ENCODE data around the gene QRICH1. TPM values are rescaled to one million over a fixed set of nuclear protein-coding genes. Genes with fewer than 3 reads are reported as not detected.

Gene QRICH1
- polyA plus RNA-seq, 3 donors: 20.3 to 42.2 (median 22.0) TPM

DNA sequence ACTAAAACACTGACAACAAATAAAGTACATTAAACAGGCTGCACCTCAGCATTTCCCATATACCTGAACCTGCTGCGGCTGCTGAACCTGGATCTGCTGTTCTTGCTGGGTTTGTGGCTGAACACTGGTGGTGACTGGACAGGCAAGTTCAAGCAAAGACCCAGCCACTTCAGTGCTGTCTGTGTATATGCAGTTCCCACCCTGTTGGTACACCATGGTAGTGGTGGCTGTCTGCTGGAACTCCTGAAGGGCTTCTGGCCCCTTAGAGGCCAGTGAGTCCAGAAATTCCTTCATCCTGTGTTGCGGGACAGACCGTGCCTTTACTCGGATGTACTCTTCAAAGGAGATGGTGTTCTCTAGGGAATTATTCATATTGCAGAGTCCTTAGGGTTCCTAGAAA, 17.2 kb downstream of the QRICH1 start:
- WGBS, 3 donors: 75 to 89% (median 83%) methylated on average over 4 of the region's 4 CpGs
- H3K27ac ChIP-seq (ENCODE audit: low read depth, low read length): no peak overlapping the region

- WGBS, 3 donors: 90 to 97% (median 96%) methylated on average over 13 of the region's 13 CpGs
Measured at GRCh38 chr3:49076116-49076515, 17.8 kb downstream of the QRICH1 start.

DNA sequence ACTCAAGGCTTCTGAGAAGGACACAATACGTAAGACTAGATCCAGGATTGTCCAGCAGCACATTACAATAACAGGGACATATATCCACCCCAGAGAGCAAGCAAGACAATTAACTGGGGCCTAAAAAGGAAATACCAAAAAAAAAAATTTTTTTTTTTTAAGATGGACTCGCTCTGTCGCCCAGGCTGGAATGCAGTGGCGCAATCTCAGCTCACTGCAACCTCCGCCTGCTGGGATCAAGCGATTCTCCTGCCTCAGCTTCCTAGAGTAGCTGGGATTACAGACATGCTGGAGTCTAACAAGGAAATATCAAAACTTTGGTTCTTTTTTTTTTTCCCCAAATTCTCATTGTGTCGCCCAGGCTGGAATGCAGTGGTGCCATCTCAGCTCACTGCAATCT, 35.9 kb downstream of the QRICH1 start:
- H3K27ac ChIP-seq (ENCODE audit: low read depth, low read length): no peak overlapping the region
- WGBS, 3 donors: 74 to 90% (median 79%) methylated on average over 7 of the region's 7 CpGs

More at GRCh38 chr3:49076116-49076515, 17.8 kb downstream of the QRICH1 start:
- H3K27ac ChIP-seq (ENCODE audit: low read depth, low read length): no peak overlapping the region

DNA sequence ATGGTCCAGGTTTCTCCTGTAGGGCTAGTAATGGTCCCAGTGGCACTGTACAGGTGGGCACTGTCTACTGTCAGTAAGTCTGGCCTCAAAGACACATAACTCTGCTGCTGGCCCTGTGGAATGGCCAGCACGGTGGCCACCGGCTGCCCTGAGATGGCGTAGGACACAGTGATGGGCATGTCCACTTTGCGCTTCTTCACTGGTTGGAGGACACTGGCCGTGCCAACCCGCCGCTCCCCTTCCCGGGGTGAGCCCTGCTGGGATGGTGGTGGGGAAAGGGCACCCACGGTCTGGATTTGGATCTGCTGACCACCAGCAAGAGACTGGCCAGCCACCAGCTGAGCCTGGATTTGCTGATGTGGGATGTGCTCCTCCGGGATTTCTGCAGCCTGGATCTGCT, 36.6 kb downstream of the QRICH1 start:
- no peak overlapping the region for H3K27ac ChIP-seq (ENCODE audit: low read depth, low read length)
- 97 to 98% (median 98%) methylated on average over 10 of the region's 10 CpGs for WGBS, 3 donors

DNA sequence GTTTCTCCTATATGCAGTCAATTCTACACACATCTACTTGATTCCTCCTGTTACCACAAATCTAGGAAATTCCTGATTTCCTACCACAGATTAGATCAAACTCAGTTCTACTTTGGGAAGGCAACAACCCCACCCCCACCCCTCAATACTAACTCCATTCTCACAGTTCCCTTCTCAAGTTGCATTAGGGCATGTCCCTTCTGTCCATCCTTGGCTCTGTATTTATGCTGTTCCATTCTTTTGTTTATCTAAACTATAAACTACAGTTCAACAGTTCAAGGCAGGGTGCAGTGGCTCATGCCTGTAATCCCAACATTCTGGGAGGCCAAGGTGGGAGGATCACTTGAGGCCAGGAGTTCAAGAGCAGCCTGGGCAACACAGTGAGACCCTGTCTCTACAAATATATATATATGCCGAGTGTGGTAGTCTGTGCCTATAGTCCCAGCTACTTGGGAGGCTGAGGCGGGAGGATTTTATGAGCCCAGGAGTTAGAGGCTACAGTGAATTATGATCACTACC, 39.5 kb downstream of the QRICH1 start:
- 95 to 97% (median 96%) methylated on average over 2 of the region's 2 CpGs for WGBS, 3 donors
- no peak overlapping the region for H3K27ac ChIP-seq (ENCODE audit: low read depth, low read length)

DNA sequence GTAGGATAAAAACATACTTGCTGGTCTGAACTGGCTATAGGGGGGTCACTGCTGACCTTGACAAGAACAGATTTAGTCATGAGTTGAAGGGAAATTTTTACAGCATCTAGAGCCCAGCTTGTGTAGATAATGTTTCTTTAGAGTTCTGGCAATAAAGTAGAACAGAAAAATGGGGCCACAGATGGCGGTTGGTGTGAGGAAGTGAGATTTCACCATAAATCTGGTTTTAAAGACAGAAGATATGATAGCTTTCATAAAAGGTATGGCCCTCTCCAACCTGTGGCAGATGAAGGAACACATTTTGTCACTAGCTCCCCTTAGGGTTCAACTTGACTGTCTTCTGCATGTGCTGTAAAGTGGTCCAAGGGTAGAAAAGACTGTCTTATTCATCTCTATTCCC, 40.3 kb downstream of the QRICH1 start:
- 57 to 93% (median 81%) methylated on average over 1 of the region's 1 CpG for WGBS, 3 donors

DNA sequence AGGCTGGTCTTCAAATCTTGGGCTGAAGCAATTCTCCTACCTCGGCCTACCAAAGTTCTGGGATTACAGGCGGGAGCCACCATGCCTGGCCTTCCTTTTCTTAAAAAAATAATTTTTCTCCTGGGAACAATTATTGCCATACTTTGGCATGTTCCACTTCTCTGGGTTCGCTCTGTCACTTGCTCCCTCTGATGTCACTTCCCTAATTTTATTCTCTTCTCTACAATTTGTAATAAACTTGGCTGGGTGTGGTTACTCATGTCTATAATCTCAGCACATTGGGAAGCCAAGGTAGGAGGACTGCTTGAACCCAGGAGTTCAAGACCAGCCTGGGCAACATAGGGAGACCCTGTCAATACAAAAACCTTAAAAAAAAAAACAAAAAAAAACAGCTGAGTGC, 58.6 kb downstream of the QRICH1 start:
- H3K27ac ChIP-seq (ENCODE audit: low read depth, low read length): no peak overlapping the region
- WGBS, 3 donors: 69 to 90% (median 71%) methylated on average over 3 of the region's 3 CpGs

More for the DNA sequence above, 40.3 kb downstream of the QRICH1 start:
- no peak overlapping the region for H3K27ac ChIP-seq (ENCODE audit: low read depth, low read length)

GRCh38 chr3:49034650-49035049, 59.2 kb downstream of the QRICH1 start:
- H3K27ac ChIP-seq (ENCODE audit: low read depth, low read length): no peak overlapping the region
- 83 to 98% (median 88%) methylated on average over 2 of the region's 2 CpGs for WGBS, 3 donors

GRCh38 chr3:49032646-49033304, 61.1 kb downstream of the QRICH1 start:
- WGBS, 3 donors: 83 to 92% (median 83%) methylated on average over 6 of the region's 6 CpGs

GRCh38 chr3:49030321-49030720, 63.5 kb downstream of the QRICH1 start:
- no peak overlapping the region for H3K27ac ChIP-seq (ENCODE audit: low read depth, low read length)
- WGBS, 3 donors: 85 to 94% (median 92%) methylated on average over 6 of the region's 6 CpGs

More at GRCh38 chr3:49032646-49033304, 61.1 kb downstream of the QRICH1 start:
- H3K27ac ChIP-seq (ENCODE audit: low read depth, low read length): no peak overlapping the region

- 1 to 4% (median 2%) methylated on average over 7 of the region's 7 CpGs for WGBS, 3 donors
Measured at GRCh38 chr3:49029563-49029884, 64.3 kb downstream of the QRICH1 start.

GRCh38 chr3:49028673-49029562, 65.0 kb downstream of the QRICH1 start, which contains the start of gene IMPDH2:
IMPDH2 (minus strand) TSS chr3:49029398; CDS start chr3:49029350, 48 bp downstream.
- WGBS, 3 donors: 1 to 3% (median 2%) methylated on average over 55 of the region's 55 CpGs
- no peak within 1 kb of the TSS for H3K27ac ChIP-seq (ENCODE audit: low read depth, low read length)

More at GRCh38 chr3:49029563-49029884, 64.3 kb downstream of the QRICH1 start:
- H3K27ac ChIP-seq (ENCODE audit: low read depth, low read length): no peak overlapping the region

- 71 to 84% (median 80%) methylated on average over 4 of the region's 4 CpGs for WGBS, 3 donors
- H3K27ac ChIP-seq (ENCODE audit: low read depth, low read length): no peak overlapping the region
Measured at GRCh38 chr3:49028298-49028672, 65.6 kb downstream of the QRICH1 start.

GRCh38 chr3:49027634-49028033, 66.2 kb downstream of the QRICH1 start:
- H3K27ac ChIP-seq (ENCODE audit: low read depth, low read length): no peak overlapping the region
- 97 to 98% (median 98%) methylated on average over 9 of the region's 9 CpGs for WGBS, 3 donors

DNA sequence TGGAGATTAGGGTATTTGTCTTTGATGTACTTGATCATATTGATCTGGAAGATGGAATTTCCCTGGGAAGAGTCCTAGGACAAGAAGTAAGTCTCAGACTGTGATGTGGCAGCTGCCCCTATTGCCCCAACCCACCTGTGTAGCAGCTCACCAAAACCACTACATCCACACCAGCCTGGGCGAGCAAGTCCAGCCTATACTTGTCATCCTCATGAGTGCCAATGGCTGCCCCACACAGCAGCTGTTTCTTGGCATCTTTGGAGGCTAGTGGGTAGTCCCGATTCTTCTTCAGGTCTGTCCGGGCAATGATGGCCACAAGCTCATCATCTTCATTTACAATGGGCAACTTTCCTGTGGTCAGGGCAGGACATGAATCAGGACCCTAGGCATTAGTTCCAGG, 67.3 kb downstream of the QRICH1 start:
- no peak overlapping the region for H3K27ac ChIP-seq (ENCODE audit: low read depth, low read length)
- 96 to 98% (median 96%) methylated on average over 3 of the region's 3 CpGs for WGBS, 3 donors

- H3K27ac ChIP-seq (ENCODE audit: low read depth, low read length): no peak overlapping the region
- 90 to 93% (median 91%) methylated on average over 8 of the region's 8 CpGs for WGBS, 3 donors
Measured at GRCh38 chr3:49025793-49026520, 67.9 kb downstream of the QRICH1 start.

DNA sequence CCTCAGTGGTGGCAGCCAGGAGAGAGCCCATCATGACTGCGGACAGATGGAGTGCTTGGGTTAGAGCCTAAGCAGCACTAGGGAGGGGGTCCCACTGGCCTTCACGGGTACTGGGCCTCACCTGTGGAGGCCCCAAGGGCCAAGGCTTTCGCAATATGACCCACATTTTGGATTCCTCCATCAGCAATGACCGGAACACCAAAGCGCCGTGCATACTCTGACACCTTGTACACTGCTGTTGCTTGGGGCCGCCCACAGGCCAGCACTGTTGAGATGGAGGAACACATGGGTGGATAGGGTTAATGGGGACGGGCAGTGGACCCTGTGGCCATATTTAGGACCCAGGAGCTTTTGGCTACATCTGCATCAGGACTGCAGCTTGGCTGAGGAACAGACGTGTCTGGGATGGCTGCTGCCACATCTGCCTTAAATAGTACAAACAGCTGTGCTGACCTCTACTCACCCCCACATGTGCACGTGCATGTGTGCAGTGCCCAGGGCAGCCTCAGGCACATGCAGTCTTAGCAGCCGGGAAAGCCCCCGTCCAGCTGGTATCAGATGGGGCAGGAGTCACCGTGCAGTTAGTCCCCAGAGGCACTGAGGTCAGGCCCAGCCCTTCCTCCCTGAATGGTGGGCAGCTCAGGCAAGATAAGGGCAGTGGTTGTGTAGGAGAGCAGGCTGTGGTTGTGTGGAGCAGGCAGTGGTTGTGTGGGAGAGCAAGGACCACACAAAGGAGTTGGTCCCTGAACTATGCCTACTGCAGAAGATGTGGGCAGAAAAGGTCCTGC, 68.7 kb downstream of the QRICH1 start:
- 65 to 73% (median 71%) methylated on average over 13 of the region's 13 CpGs for WGBS, 3 donors

DNA sequence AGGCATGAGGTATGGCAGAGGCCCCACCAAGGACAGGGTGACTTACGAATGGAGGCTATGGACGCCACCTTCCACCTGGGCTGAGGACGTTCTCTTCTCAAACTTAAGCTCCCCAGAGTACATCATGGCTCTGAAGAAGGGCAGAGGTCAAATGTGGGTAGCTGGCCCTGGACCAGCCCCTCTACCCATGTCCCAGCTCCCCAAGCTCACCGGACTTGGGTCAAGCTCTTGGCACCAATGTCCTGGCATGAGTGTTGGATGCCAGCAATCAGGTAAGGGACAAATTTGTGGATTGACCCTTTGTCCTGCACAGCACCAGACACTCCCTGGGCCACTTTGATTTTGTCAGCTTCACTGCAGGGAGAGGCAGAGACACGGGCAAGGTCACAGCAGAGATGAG, 69.4 kb downstream of the QRICH1 start:
- WGBS, 3 donors: 66 to 75% (median 69%) methylated on average over 5 of the region's 5 CpGs
- H3K27ac ChIP-seq (ENCODE audit: low read depth, low read length): no peak overlapping the region

More for the DNA sequence above, 68.7 kb downstream of the QRICH1 start:
- H3K27ac ChIP-seq (ENCODE audit: low read depth, low read length): no peak overlapping the region
